T-helper 1 cell treated with Interleukin-12 subunit alpha and Interleukin-12 subunit beta and Interleukin-4 antibody, amounts not matched to agents 30 μg/mL and 1 μg/mL, for 36 hours (primary cell): ENCODE data around the gene GARNL3.
A peak's percentile ranks its signal among the peaks of the same experiment; 100 is the strongest.

Experiments used
- H3K27ac Mint-ChIP-seq: one replicate; pipeline ENCODE4 v1.8.0; 2021; ENCODE audit warnings: mild to moderate bottlenecking, mixed read lengths
- H3K27me3 Mint-ChIP-seq: one replicate; pipeline ENCODE4 v1.8.0; 2021; ENCODE audit warnings: low read depth, mixed read lengths
- H3K36me3 Mint-ChIP-seq: one replicate; pipeline ENCODE4 v1.8.0; 2021; ENCODE audit warnings: low read depth, mixed read lengths
- H3K4me1 Mint-ChIP-seq: one replicate; pipeline ENCODE4 v1.8.0; 2021; ENCODE audit warnings: low read depth, mixed read lengths
- H3K4me3 Mint-ChIP-seq: one replicate; pipeline ENCODE4 v1.8.0; 2021; ENCODE audit warnings: mild to moderate bottlenecking, moderate library complexity, mixed read lengths
- H3K9me3 Mint-ChIP-seq: one replicate; pipeline ENCODE4 v1.8.0; 2021; ENCODE audit warnings: mixed read lengths

GARNL3 gene

GRCh38 chr9:127393645-127394044 is 129.1 kb downstream of the GARNL3 start:
- Mint-ChIP-seq H3K9me3 (no peaks in the 10 kb centered on the region), H3K36me3 (no peaks in the 10 kb centered on the region), H3K27me3 (peaks cover 69% of the 10 kb centered on the region), H3K4me1 (peaks cover 24% of the 10 kb centered on the region), H3K27ac (no peak overlapping the region), H3K4me3 (no peak overlapping the region)

GRCh38 chr9:127395497-127396252 is 131.1 kb downstream of the GARNL3 start:
- H3K27me3 Mint-ChIP-seq, result peaks cover 64% of the 10 kb centered on the region
- H3K4me3 Mint-ChIP-seq, result peak overlapping the region; percentile 60
- no peaks in the 10 kb centered on the region for H3K9me3 Mint-ChIP-seq
- peaks cover 9% of the 10 kb centered on the region for H3K4me1 Mint-ChIP-seq
- no peaks in the 10 kb centered on the region for H3K36me3 Mint-ChIP-seq
- no peak overlapping the region for H3K27ac Mint-ChIP-seq

- H3K4me1 Mint-ChIP-seq, result peaks cover 9% of the 10 kb centered on the region
- H3K36me3 Mint-ChIP-seq, result no peaks in the 10 kb centered on the region
- peak overlapping the region; percentile 60 for H3K4me3 Mint-ChIP-seq
- no peaks in the 10 kb centered on the region for H3K9me3 Mint-ChIP-seq
- H3K27me3 Mint-ChIP-seq, result peaks cover 64% of the 10 kb centered on the region
- no peak overlapping the region for H3K27ac Mint-ChIP-seq
Observed at GRCh38 chr9:127396253-127396807, 131.8 kb downstream of the GARNL3 start.

- H3K27me3 Mint-ChIP-seq, result peaks cover 57% of the 10 kb centered on the region
- no peak within 1 kb of the TSS for H3K27ac Mint-ChIP-seq
- H3K9me3 Mint-ChIP-seq, result no peaks in the 10 kb centered on the region
- no peaks in the 10 kb centered on the region for H3K36me3 Mint-ChIP-seq
- H3K4me3 Mint-ChIP-seq, result peak within 1 kb of the TSS; percentile 81
- H3K4me1 Mint-ChIP-seq, result peaks cover 9% of the 10 kb centered on the region
Observed at GRCh38 chr9:127396808-127397645, 132.5 kb downstream of the GARNL3 start, which contains the start of gene SLC2A8. TSS of gene SLC2A8 (plus strand) at chr9:127397169. CDS start at chr9:127397231, 62 bp downstream.

- H3K27me3 Mint-ChIP-seq, result peaks cover 50% of the 10 kb centered on the region
- H3K36me3 Mint-ChIP-seq, result no peaks in the 10 kb centered on the region
- H3K9me3 Mint-ChIP-seq, result no peaks in the 10 kb centered on the region
- peak overlapping the region; percentile 81 for H3K4me3 Mint-ChIP-seq
- peaks cover 9% of the 10 kb centered on the region for H3K4me1 Mint-ChIP-seq
- no peak overlapping the region for H3K27ac Mint-ChIP-seq
Observed at GRCh38 chr9:127397646-127398274, 133.2 kb downstream of the GARNL3 start.

- Mint-ChIP-seq H3K4me1 (peaks cover 9% of the 10 kb centered on the region), H3K27ac (no peak overlapping the region), H3K27me3 (peaks cover 45% of the 10 kb centered on the region), H3K4me3 (peak overlapping the region; percentile 81), H3K9me3 (no peaks in the 10 kb centered on the region), H3K36me3 (no peaks in the 10 kb centered on the region)
Observed at GRCh38 chr9:127398275-127398647, 133.7 kb downstream of the GARNL3 start.

GRCh38 chr9:127398715-127399400 is 134.3 kb downstream of the GARNL3 start:
- H3K4me1 Mint-ChIP-seq, result peaks cover 9% of the 10 kb centered on the region
- no peaks in the 10 kb centered on the region for H3K36me3 Mint-ChIP-seq
- peak overlapping the region; percentile 81 for H3K4me3 Mint-ChIP-seq
- no peaks in the 10 kb centered on the region for H3K9me3 Mint-ChIP-seq
- H3K27me3 Mint-ChIP-seq, result peaks cover 39% of the 10 kb centered on the region
- H3K27ac Mint-ChIP-seq, result no peak overlapping the region

- peaks cover 31% of the 10 kb centered on the region for H3K27me3 Mint-ChIP-seq
- H3K27ac Mint-ChIP-seq, result no peak overlapping the region
- no peaks in the 10 kb centered on the region for H3K9me3 Mint-ChIP-seq
- peaks cover 9% of the 10 kb centered on the region for H3K4me1 Mint-ChIP-seq
- no peak overlapping the region for H3K4me3 Mint-ChIP-seq
- H3K36me3 Mint-ChIP-seq, result no peaks in the 10 kb centered on the region
Observed at GRCh38 chr9:127399736-127400269, 135.2 kb downstream of the GARNL3 start.

GRCh38 chr9:127402401-127403090 is 138.0 kb downstream of the GARNL3 start:
- no peaks in the 10 kb centered on the region for H3K9me3 Mint-ChIP-seq
- no peak overlapping the region for H3K27ac Mint-ChIP-seq
- H3K4me1 Mint-ChIP-seq, result peaks cover 6% of the 10 kb centered on the region
- no peaks in the 10 kb centered on the region for H3K36me3 Mint-ChIP-seq
- no peak overlapping the region for H3K4me3 Mint-ChIP-seq
- H3K27me3 Mint-ChIP-seq, result peaks cover 17% of the 10 kb centered on the region

- Mint-ChIP-seq H3K27ac (no peak overlapping the region), H3K4me1 (no peaks in the 10 kb centered on the region), H3K4me3 (no peak overlapping the region), H3K9me3 (no peaks in the 10 kb centered on the region), H3K27me3 (peaks cover 10% of the 10 kb centered on the region), H3K36me3 (no peaks in the 10 kb centered on the region)
Observed at GRCh38 chr9:127403507-127404192, 139.1 kb downstream of the GARNL3 start.

GRCh38 chr9:127404631-127405030 is 140.1 kb downstream of the GARNL3 start:
- Mint-ChIP-seq H3K27ac (no peak overlapping the region), H3K27me3 (peaks cover 3% of the 10 kb centered on the region), H3K4me3 (no peak overlapping the region), H3K4me1 (no peaks in the 10 kb centered on the region), H3K36me3 (no peaks in the 10 kb centered on the region), H3K9me3 (no peaks in the 10 kb centered on the region)

GRCh38 chr9:127405344-127406125 is 141.0 kb downstream of the GARNL3 start:
- Mint-ChIP-seq H3K36me3 (no peaks in the 10 kb centered on the region), H3K4me3 (no peak overlapping the region), H3K27ac (no peak overlapping the region), H3K9me3 (no peaks in the 10 kb centered on the region), H3K27me3 (no peaks in the 10 kb centered on the region), H3K4me1 (no peaks in the 10 kb centered on the region)
